ENCODE measurements around the gene SOX15.

The SOX15 gene

DNA sequence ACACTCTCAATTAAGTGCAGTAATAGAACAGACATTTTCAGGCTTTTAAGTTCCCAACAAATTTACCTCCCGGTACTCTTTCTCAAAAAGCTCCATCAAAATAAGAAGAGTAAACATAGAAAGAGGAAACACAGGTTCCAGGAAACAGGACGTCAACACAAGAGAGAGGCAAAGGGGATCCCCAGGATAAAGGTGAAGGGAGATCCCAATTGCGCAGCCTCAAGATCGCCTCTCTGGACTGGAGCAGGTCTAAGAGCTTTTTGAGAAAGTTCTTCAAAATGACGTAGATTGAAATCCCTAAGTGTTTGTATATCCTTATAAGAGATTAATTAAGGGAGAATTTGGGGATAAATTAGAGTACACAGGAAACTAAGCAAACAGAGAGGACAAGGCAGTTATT, 28.7 kb upstream of the SOX15 start:
- no peaks in the 10 kb centered on the region for H3K27me3 ChIP-seq (replicated peaks; ENCODE audit: insufficient read depth, low read length)
- no peaks in the 10 kb centered on the region for H4K20me1 ChIP-seq (ENCODE audit: insufficient read depth, low read length)
- DNase-seq: no peak
- H3K4me3 ChIP-seq (ENCODE audit: low read length): no peak overlapping the region
- no peak overlapping the region for H3K9ac ChIP-seq (ENCODE audit: low read length)
- no peak overlapping the region for H2AFZ ChIP-seq (ENCODE audit: low read length)
- TF ChIP-seq, protein P1, sequence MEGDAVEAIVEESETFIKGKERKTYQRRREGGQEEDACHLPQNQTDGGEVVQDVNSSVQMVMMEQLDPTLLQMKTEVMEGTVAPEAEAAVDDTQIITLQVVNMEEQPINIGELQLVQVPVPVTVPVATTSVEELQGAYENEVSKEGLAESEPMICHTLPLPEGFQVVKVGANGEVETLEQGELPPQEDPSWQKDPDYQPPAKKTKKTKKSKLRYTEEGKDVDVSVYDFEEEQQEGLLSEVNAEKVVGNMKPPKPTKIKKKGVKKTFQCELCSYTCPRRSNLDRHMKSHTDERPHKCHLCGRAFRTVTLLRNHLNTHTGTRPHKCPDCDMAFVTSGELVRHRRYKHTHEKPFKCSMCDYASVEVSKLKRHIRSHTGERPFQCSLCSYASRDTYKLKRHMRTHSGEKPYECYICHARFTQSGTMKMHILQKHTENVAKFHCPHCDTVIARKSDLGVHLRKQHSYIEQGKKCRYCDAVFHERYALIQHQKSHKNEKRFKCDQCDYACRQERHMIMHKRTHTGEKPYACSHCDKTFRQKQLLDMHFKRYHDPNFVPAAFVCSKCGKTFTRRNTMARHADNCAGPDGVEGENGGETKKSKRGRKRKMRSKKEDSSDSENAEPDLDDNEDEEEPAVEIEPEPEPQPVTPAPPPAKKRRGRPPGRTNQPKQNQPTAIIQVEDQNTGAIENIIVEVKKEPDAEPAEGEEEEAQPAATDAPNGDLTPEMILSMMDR (IDR thresholded peaks at IDR 0.05; ENCODE audit: low read length): no peak
- TF ChIP-seq EZH2 (optimal IDR thresholded peaks at IDR 0.05; ENCODE audit: low read depth, low read length): no peak
- no peak overlapping the region for H3K4me2 ChIP-seq (ENCODE audit: low read depth, low read length)
- peaks cover 7% of the 10 kb centered on the region for H3K79me2 ChIP-seq (ENCODE audit: low read length)
- no peak overlapping the region for H3K27ac ChIP-seq (ENCODE audit: low read length)
- no peaks in the 10 kb centered on the region for H3K9me3 ChIP-seq (replicated peaks; ENCODE audit: insufficient read depth, low read length)
- no peaks in the 10 kb centered on the region for H3K36me3 ChIP-seq (replicated peaks; ENCODE audit: insufficient read depth, low read length)
- H3K9me2 ChIP-seq (replicated peaks; ENCODE audit: insufficient read depth, low read length): no peaks in the 10 kb centered on the region
- 0 out of 2 replicates have a peak, but pooled peaks cover under 1% of the 10 kb centered on the region for H3K4me1 ChIP-seq (ENCODE audit: low read length)
- no peaks in the 10 kb centered on the region for H3F3A ChIP-seq (ENCODE audit: insufficient read depth, low read length)

DNA sequence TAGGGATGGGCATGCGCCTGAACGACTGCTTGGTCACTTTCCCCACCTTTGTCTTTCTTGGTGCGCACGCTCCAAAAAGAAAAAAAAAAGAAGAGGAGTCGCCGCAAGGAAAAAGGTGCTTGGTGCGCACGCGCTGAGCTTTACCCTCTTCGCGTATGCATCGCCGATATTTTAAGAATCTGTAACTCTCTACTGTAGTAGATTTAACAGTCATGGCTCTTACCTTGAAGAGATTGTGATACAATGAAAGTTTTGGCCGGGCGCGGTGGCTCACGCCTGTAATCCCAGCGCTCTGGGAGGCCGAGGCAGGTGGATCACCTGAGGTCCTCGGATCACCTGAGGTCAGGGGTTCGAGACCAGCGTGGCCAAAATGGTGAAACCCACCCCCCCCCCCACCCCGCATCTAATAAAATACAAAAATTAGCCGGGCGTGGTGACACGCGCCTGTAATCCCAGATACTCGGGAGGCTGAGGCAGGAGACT, 25.4 kb upstream of the SOX15 start:
- no peaks in the 10 kb centered on the region for H4K20me1 ChIP-seq (ENCODE audit: insufficient read depth, low read length)
- H3K9me2 ChIP-seq (replicated peaks; ENCODE audit: insufficient read depth, low read length): no peaks in the 10 kb centered on the region
- H3K4me1 ChIP-seq (ENCODE audit: low read length): 0 out of 2 replicates have a peak, but pooled peaks cover 7% of the 10 kb centered on the region
- peak overlapping the region; percentile 73 for H3K4me2 ChIP-seq (ENCODE audit: low read depth, low read length)
- H3K9me3 ChIP-seq (replicated peaks; ENCODE audit: insufficient read depth, low read length): no peaks in the 10 kb centered on the region
- no peaks in the 10 kb centered on the region for H3F3A ChIP-seq (ENCODE audit: insufficient read depth, low read length)
- TF ChIP-seq EZH2 (optimal IDR thresholded peaks at IDR 0.05; ENCODE audit: low read depth, low read length) (no peak), EZH2phosphoT487 (IDR thresholded peaks at IDR 0.05; ENCODE audit: low read length) (no peak)
- TF ChIP-seq, protein P1 (IDR thresholded peaks at IDR 0.05; ENCODE audit: low read length): no peak
- H3K79me2 ChIP-seq (ENCODE audit: low read length): peaks cover 39% of the 10 kb centered on the region
- DNase-seq: no peak
- no peaks in the 10 kb centered on the region for H3K27me3 ChIP-seq (replicated peaks; ENCODE audit: insufficient read depth, low read length)
- H3K9ac ChIP-seq (ENCODE audit: low read length): peak overlapping the region; percentile 63; the same call in 1 of the 2 replicates
- H3K27ac ChIP-seq (ENCODE audit: low read length): peak overlapping the region; percentile 69; the same call in 1 of the 2 replicates
- H3K4me3 ChIP-seq (ENCODE audit: low read length): peak overlapping the region; percentile 60
- no peaks in the 10 kb centered on the region for H3K36me3 ChIP-seq (replicated peaks; ENCODE audit: insufficient read depth, low read length)
- H2AFZ ChIP-seq (ENCODE audit: low read length): peak overlapping the region; percentile 66; the same call in 1 of the 2 replicates

DNA sequence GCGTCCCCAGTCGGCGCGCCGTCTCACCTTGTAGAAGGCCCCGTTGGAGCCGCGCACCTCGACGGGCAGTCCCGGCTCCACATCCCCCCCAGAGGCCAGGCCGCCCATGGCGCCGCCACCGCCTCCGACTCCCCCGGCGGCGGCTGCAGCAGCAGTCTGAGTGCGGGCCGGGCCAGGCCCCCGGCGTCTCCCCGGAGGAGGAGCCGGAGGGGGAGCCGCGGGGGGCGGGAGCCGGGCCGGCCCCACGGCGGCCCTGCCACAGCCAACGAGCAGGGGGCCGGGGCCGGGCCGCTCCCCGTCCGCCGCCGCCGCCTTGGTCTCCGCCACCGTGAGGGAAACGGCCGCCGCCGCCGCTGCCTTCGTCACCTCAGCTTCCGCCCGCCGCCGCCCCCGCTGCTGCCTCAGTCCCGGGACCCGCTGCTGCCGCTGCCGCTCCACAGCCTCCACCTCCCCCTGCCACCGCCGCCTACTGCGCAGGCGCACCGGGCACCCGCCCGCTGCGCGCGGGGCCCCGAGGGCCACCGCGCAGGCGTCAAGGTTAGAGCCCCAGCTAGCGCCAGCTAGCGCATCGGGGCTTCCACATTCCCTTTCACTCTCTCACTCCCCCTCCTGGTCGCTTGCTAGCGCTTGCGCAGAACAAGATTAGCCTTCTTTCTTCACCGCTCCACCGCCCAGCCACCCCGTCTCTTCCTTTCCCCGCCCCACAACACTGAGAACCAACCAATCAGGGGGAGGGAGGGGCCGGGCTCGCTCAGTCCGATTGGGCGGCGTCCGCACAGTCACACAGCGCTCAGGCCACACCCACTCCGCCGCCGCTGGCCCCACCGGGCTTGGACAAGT, 24.8 kb upstream of the SOX15 start, which contains the start of gene FXR2:
Gene FXR2, minus strand, starts transcription at position 473 of the 840 bp plus-strand sequence. Its CDS starts 365 bp downstream, at position 108.
- H3K79me2 ChIP-seq (ENCODE audit: low read length): peaks cover 42% of the 10 kb centered on the region
- 0 out of 2 replicates have a peak, but pooled peaks cover 7% of the 10 kb centered on the region for H3K4me1 ChIP-seq (ENCODE audit: low read length)
- no peaks in the 10 kb centered on the region for H3K36me3 ChIP-seq (replicated peaks; ENCODE audit: insufficient read depth, low read length)

More for the DNA sequence above, 24.8 kb upstream of the SOX15 start, which contains the start of gene FXR2:
- Histone ChIP-seq H3K27ac (ENCODE audit: low read length) (peak within 1 kb of the TSS; percentile 69; the same call in 1 of the 2 replicates), H3K9me3 (replicated peaks; ENCODE audit: insufficient read depth, low read length) (no peaks in the 10 kb centered on the region), H3K9ac (ENCODE audit: low read length) (peak within 1 kb of the TSS; percentile 63), H3K4me2 (ENCODE audit: low read depth, low read length) (peak within 1 kb of the TSS; percentile 81), H3K27me3 (replicated peaks; ENCODE audit: insufficient read depth, low read length) (no peaks in the 10 kb centered on the region), H2AFZ (ENCODE audit: low read length) (peak within 1 kb of the TSS; percentile 66; the same call in 1 of the 2 replicates), H3K9me2 (replicated peaks; ENCODE audit: insufficient read depth, low read length) (no peaks in the 10 kb centered on the region), H3F3A (ENCODE audit: insufficient read depth, low read length) (no peaks in the 10 kb centered on the region), H3K4me3 (ENCODE audit: low read length) (peak within 1 kb of the TSS; percentile 76), H4K20me1 (ENCODE audit: insufficient read depth, low read length) (no peaks in the 10 kb centered on the region)
- peak; percentile 99 for DNase-seq
- no peak for TF ChIP-seq EZH2phosphoT487 (IDR thresholded peaks at IDR 0.05; ENCODE audit: low read length)
- TF ChIP-seq, protein P1 (IDR thresholded peaks at IDR 0.05; ENCODE audit: low read length): peak; percentile 49
